Gastrocnemius medialis (tissue), 4 donors: Measurements from ENCODE around the gene ROR2. TPM values are rescaled to one million over a fixed set of nuclear protein-coding genes. Genes with fewer than 3 reads are reported as not detected.

Experiments
- ATAC-seq, 2 donors: fragments of 150-250 bp; one replicate each; pipeline ENCODE4 v1.9.1; 2016
- DNase-seq, 2 donors: peaks; one replicate each; pipeline ENCODE4 v3.0.0-alpha.2; 2019
- H3K27ac ChIP-seq, 4 donors: fragments of 200-600 bp; sonication (generic); 1 replicate in 1 of 4; 2 replicates in 3 of 4; pipeline ENCODE4 v1.5.1; 2016 to 2018; ENCODE audit warnings: mild to moderate bottlenecking in 2 of 4, moderate library complexity in 1 of 4
- H3K27me3 ChIP-seq, 3 donors: fragments of 200-600 bp; sonication (generic) in 2 of 3; 1 replicate in 1 of 3; 2 replicates in 2 of 3; pipeline versions ENCODE4 v1.5.1 to v1.6.0; 2016 to 2019; ENCODE audit warnings: mild to moderate bottlenecking in 1 of 3, moderate library complexity in 1 of 3
- H3K36me3 ChIP-seq, 2 donors: fragments of 200-600 bp; sonication (generic) in 1 of 2; one replicate each; pipeline ENCODE4 v1.5.1; 2017 to 2018
- H3K4me1 ChIP-seq, 2 donors: fragments of 200-600 bp; sonication (generic) in 1 of 2; one replicate each; pipeline ENCODE4 v1.5.1; 2016 to 2017; ENCODE audit warnings: mild to moderate bottlenecking in 2 of 2
- H3K4me3 ChIP-seq, 4 donors: fragments of 200-600 bp; sonication (generic) in 3 of 4; 1 replicate in 1 of 4; 2 replicates in 3 of 4; pipeline ENCODE4 v1.5.1; 2016 to 2019; ENCODE audit warnings: mild to moderate bottlenecking in 2 of 4
- H3K9me3 ChIP-seq, 3 donors: fragments of 200-600 bp; sonication (generic) in 2 of 3; 1 replicate in 1 of 3; 2 replicates in 2 of 3; pipeline ENCODE4 v1.5.1; 2016 to 2019
- CTCF ChIP-seq, 5 experiments: fragments of 450-650 bp in 3 of 5; fragments of 200-600 bp in 2 of 5; sonication (generic) in 2 of 5; IDR thresholded peaks in 4 of 5; conservative IDR thresholded peaks in 1 of 5; 1 replicate in 4 of 5; 2 replicates in 1 of 5; pipeline ENCODE4 v1.5.1; 2016 to 2019; ENCODE audit warnings: antibody characterized with exemption in 5 of 5, mild to moderate bottlenecking in 3 of 5, moderate library complexity in 3 of 5
- POLR2A ChIP-seq, 2 donors: fragments of 450-650 bp; IDR thresholded peaks; one replicate each; pipeline ENCODE4 v1.6.1; 2017; ENCODE audit warnings: antibody characterized with exemption in 2 of 2, mild to moderate bottlenecking in 2 of 2, moderate library complexity in 2 of 2
- in situ Hi-C, 4 donors: fragments of 200-750 bp; cut with MboI; loops; one replicate each; pipeline versions ENCODE4 v1.15.0 to v1.8.0; 2017; ENCODE audit warnings: low sequenced_read_pairs in 4 of 4
- intact Hi-C: fragments of 100-400 bp; cut with DNase I; formaldehyde crosslinking; loops from one replicate; pipeline ENCODE4 v1.15.1; 2023; ENCODE audit warnings: low total_unique reads
- total RNA-seq, 4 donors: library from RNA; depleted of rRNA; stranded (reverse); fragments of >200 nt; gene quantifications; one replicate each; pipeline versions ENCODE4 v1.1.0 to v1.2.3, GENCODE V29; 2016

The ROR2 gene
- total RNA-seq, 4 donors from 2014 or later, result 0.15 to 1.2 (median 0.61) TPM

GRCh38 chr9:91657501-91657900 lies 292.5 kb downstream of the ROR2 start:
- Histone ChIP-seq H3K9me3 (no peaks in the 10 kb centered on the region), H3K27ac (no peak overlapping the region), H3K27me3 (no peaks in the 10 kb centered on the region), H3K4me3 (no peak overlapping the region), H3K4me1 (no peaks in the 10 kb centered on the region), H3K36me3 (no peaks in the 10 kb centered on the region)
- in situ Hi-C loops, result no loop called here
- intact Hi-C loops, result no loop called here
- TF ChIP-seq POLR2A (IDR thresholded peaks at IDR 0.05) (no peak), CTCF (IDR thresholded peaks at IDR 0.05 in 4 of 5, conservative IDR thresholded peaks at IDR 0.05 in 1 of 5) (no peak)
- DNase-seq, result no peak
- no peak for ATAC-seq

GRCh38 chr9:91655658-91656057 lies 294.4 kb downstream of the ROR2 start:
- H3K4me1 ChIP-seq, result no peaks in the 10 kb centered on the region
- intact Hi-C loops, result no loop called here
- H3K36me3 ChIP-seq, result no peaks in the 10 kb centered on the region
- TF ChIP-seq POLR2A (IDR thresholded peaks at IDR 0.05) (no peak), CTCF (IDR thresholded peaks at IDR 0.05 in 4 of 5, conservative IDR thresholded peaks at IDR 0.05 in 1 of 5) (no peak)
- no peaks in the 10 kb centered on the region for H3K27me3 ChIP-seq
- no peak overlapping the region for H3K27ac ChIP-seq
- ATAC-seq (no peak), DNase-seq (no peak)
- in situ Hi-C loops, result no loop called here
- H3K4me3 ChIP-seq, result no peak overlapping the region
- no peaks in the 10 kb centered on the region for H3K9me3 ChIP-seq

DNA sequence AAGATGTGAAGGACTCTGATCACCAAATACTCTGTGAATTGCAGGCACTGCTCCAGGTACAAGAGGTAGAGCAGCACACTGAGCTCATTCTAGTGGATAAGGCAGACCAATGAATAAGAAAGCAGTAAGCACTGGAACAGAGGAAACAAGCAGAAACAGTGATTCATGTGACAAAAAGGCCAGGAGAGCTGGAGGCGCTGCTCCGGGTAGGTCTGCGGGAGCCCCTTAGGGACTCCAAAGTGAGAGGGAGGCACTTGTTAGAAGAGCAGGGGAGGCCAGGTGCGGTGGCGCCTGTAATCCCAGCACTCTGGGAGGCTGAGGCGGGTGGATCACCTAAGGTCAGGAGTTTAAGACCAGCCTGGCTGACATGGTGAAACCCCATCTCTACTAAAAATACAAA lies 294.8 kb downstream of the ROR2 start:
- no peaks in the 10 kb centered on the region for H3K9me3 ChIP-seq
- no peaks in the 10 kb centered on the region for H3K36me3 ChIP-seq
- H3K4me3 ChIP-seq, result no peak overlapping the region
- TF ChIP-seq CTCF (IDR thresholded peaks at IDR 0.05 in 4 of 5, conservative IDR thresholded peaks at IDR 0.05 in 1 of 5) (no peak), POLR2A (IDR thresholded peaks at IDR 0.05) (no peak)
- no peaks in the 10 kb centered on the region for H3K4me1 ChIP-seq
- in situ Hi-C loops, result no loop called here
- no peaks in the 10 kb centered on the region for H3K27me3 ChIP-seq
- ATAC-seq, result no peak
- intact Hi-C loops, result no loop called here
- no peak overlapping the region for H3K27ac ChIP-seq
- DNase-seq, result no peak

- H3K4me1 ChIP-seq, result no peaks in the 10 kb centered on the region
- no peak for TF ChIP-seq POLR2A (IDR thresholded peaks at IDR 0.05)
- no peak for TF ChIP-seq CTCF (IDR thresholded peaks at IDR 0.05 in 4 of 5, conservative IDR thresholded peaks at IDR 0.05 in 1 of 5)
- no peak for DNase-seq
- no peaks in the 10 kb centered on the region for H3K9me3 ChIP-seq
- no peak for ATAC-seq
- no peaks in the 10 kb centered on the region for H3K36me3 ChIP-seq
- intact Hi-C loops (no loop called here), in situ Hi-C loops (no loop called here)
- no peaks in the 10 kb centered on the region for H3K27me3 ChIP-seq
- no peak overlapping the region for H3K4me3 ChIP-seq
- no peak overlapping the region for H3K27ac ChIP-seq
These were observed 295.5 kb downstream of the ROR2 start for GRCh38 chr9:91654527-91654926.

DNA sequence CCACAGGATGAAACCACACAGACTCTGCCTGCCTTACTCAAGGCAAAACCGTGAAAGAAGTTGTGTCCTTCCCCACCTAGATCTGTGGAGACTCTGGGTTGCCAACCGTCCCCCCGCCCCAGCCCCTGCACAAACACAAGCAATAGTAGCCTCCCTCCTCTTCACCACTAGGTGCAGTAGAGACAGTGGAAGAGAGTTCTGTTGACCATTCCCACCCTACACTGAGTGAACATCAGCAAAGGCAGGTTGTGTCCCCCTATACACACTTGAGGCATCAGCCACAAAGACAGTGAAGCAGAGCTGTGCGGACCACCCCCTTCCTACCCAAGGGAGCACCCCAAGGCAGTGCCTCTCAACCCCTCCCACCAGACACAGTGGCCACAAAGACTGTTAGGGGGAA lies 302.7 kb downstream of the ROR2 start:
- Histone ChIP-seq H3K9me3 (no peaks in the 10 kb centered on the region), H3K27ac (no peak overlapping the region), H3K36me3 (no peaks in the 10 kb centered on the region), H3K27me3 (no peaks in the 10 kb centered on the region), H3K4me1 (no peaks in the 10 kb centered on the region), H3K4me3 (no peak overlapping the region)
- intact Hi-C loops (no loop called here), in situ Hi-C loops (no loop called here)
- ATAC-seq, result no peak
- no peak for DNase-seq
- no peak for TF ChIP-seq POLR2A (IDR thresholded peaks at IDR 0.05)
- TF ChIP-seq CTCF (IDR thresholded peaks at IDR 0.05 in 4 of 5, conservative IDR thresholded peaks at IDR 0.05 in 1 of 5), result no peak
